Stimulated activated CD8-positive, alpha-beta memory T cell treated with anti-CD3 and anti-CD28 coated beads, Interleukin-7, amount 100 ng/mL, for 48 hours (primary cell): ENCODE measurements around the gene CA12.

ENCODE experiments used
- DNase-seq, 2 donors: peaks; one replicate each; pipeline ENCODE4 v3.0.0-alpha.2; 2020; ENCODE audit warnings: low read depth in 1 of 2; ENCODE audit errors: extremely low read depth in 1 of 2

Gene CA12

DNA sequence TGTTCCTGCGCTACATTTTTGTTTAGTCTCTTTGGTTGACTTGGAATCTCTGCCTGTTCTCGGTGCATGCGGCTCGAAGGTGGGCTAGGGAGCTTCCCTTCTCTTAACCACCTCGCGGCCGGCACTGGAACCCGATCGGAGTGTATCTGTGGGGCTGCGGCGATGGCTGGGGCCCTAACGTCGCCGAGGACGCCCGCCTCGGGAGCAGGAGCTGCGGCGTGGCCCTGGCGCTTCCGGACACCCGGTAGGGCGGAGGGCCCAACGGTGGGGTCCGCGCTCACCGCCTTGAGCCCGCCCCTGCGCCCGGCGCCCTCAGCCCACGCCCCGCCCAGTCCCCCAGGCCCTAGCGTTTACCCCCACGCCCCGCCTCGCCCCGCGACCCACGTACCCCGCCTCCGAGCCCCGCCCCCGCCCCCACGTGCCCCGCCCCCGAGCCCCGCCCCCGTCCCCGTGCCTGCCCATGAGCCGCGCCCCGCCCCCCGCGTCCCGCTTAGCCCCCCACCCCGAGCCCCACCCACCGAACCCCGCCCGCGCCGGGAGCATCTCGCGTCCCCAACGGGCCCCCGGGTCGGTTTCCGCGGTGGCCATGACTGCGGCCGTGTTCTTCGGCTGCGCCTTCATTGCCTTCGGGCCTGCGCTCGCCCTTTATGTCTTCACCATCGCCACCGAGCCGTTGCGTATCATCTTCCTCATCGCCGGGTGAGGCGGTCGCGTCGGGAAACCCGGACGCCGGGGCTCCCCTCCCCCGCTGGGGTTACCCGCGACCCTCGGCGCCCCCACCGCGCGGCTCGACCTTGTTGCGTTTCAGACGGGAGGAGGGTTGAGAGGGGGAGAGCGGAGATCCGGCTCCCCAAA is 104.4 kb downstream of the CA12 start, which contains the start of gene APH1B:
Gene APH1B (plus strand): TSS at position 568 of the 855 bp plus-strand sequence. CDS start 19 bp downstream, at position 587.
- peak; percentile 52 to 55 for DNase-seq

DNA sequence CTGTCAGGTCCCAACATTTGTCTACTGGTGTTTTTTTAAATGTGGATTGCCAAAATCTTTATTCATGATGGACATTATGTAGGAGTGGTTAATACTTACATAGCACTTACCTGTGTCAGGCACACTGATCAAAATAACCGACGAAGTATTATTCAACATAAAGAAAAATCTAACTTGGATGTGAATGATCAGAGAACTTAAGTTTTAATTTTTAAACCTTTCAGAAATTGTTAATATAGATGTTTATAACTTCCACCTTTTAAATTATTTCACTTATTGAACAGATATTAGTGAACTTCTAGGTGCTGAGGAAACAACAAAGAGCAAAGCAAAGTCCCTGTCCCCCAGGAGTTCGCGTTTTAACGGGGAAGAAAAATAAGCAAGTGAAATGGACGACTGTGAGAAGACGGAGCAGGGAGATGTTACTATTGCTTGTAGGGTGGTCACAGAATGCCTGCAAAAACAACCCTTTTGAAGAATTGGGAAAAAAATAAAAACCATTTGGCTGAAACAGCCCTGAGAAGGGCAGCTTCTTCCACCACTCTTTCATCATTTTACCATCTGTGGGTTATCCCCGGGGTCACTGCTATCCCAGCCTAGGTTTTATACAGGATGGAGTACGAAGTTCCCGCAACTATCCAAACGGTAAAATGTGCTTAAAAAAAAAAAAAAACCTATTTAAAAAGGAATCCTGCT is 105.2 kb downstream of the CA12 start:
- no peak for DNase-seq

DNA sequence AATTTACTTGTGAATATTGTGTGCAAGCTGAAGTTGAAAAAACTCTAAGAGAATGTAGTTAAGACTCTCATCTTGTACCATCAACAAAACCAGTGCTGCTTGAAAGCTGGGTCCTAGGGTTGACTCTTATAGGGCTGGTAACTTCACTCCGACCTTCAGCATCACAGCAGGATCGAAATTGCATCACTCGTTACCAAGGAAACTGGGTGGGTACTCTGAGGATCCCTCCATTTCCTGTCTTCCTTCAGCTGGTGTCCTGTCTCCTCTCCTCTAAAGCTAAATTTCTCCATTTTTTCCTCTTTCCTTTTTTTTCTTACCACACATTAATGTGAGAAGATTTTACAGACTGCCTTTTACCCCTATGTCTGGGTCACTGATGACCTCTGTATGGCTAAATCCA is 107.2 kb downstream of the CA12 start:
- no peak for DNase-seq
